ENCODE results near the gene HS3ST4. TPM values are rescaled to one million over a fixed set of nuclear protein-coding genes. Genes with fewer than 3 reads are reported as not detected.

HS3ST4 gene
- polyA plus RNA-seq, 1 donor from 2014 or later = 13.0 TPM

- Histone ChIP-seq H3K9me3 (ENCODE audit: low read length) (no peaks in the 10 kb centered on the region), H3K9ac (ENCODE audit: low read length) (peak overlapping the region; percentile 61), H3K9me2 (ENCODE audit: insufficient read depth, low read length) (no peaks in the 10 kb centered on the region), H3K36me3 (ENCODE audit: insufficient read depth, low read length) (no peaks in the 10 kb centered on the region), H3K4me2 (ENCODE audit: low read length) (no peak overlapping the region), H3F3A (ENCODE audit: insufficient read depth, low read length, poor library complexity, severe bottlenecking) (no peaks in the 10 kb centered on the region), H3K27me3 (ENCODE audit: insufficient read depth, low read depth, low read length) (peaks cover 18% of the 10 kb centered on the region), H2AFZ (ENCODE audit: low read depth, low read length) (no peak overlapping the region), H4K20me1 (ENCODE audit: insufficient read depth) (no peaks in the 10 kb centered on the region), H3K27ac (ENCODE audit: low read length) (no peak overlapping the region), H3K79me2 (replicated peaks; ENCODE audit: insufficient read depth, low read length) (peaks cover 17% of the 10 kb centered on the region), H3K4me3 (ENCODE audit: low read length) (peak overlapping the region; percentile 68)
- TF ChIP-seq SMC3 (conservative IDR thresholded peaks at IDR 0.05; ENCODE audit: poor library complexity) (peak; percentile 53), RAD21 (conservative IDR thresholded peaks at IDR 0.05) (peak; percentile 52), POLR2AphosphoS5 (IDR thresholded peaks at IDR 0.05) (no peak), CTCF (IDR thresholded peaks at IDR 0.05; ENCODE audit: poor library complexity, severe bottlenecking) (peak; percentile 49)
Measured at GRCh38 chr16:25690552-25691143, 1.1 kb upstream of the HS3ST4 start.

- Histone ChIP-seq H3K79me2 (replicated peaks; ENCODE audit: insufficient read depth, low read length) (peaks cover 21% of the 10 kb centered on the region), H3K9ac (ENCODE audit: low read length) (peak overlapping the region; percentile 77), H3K4me2 (ENCODE audit: low read length) (no peak overlapping the region), H3F3A (ENCODE audit: insufficient read depth, low read length, poor library complexity, severe bottlenecking) (no peaks in the 10 kb centered on the region), H3K9me3 (ENCODE audit: low read length) (no peaks in the 10 kb centered on the region), H3K27ac (ENCODE audit: low read length) (no peak overlapping the region), H2AFZ (ENCODE audit: low read depth, low read length) (no peak overlapping the region), H3K9me2 (ENCODE audit: insufficient read depth, low read length) (no peaks in the 10 kb centered on the region), H3K36me3 (ENCODE audit: insufficient read depth, low read length) (no peaks in the 10 kb centered on the region), H4K20me1 (ENCODE audit: insufficient read depth) (no peaks in the 10 kb centered on the region), H3K27me3 (ENCODE audit: insufficient read depth, low read depth, low read length) (peaks cover 20% of the 10 kb centered on the region), H3K4me3 (ENCODE audit: low read length) (peak overlapping the region; percentile 69)
- TF ChIP-seq RAD21 (conservative IDR thresholded peaks at IDR 0.05) (no peak), POLR2AphosphoS5 (IDR thresholded peaks at IDR 0.05) (no peak), EZH2 (IDR thresholded peaks at IDR 0.05; ENCODE audit: borderline replicate concordance, insufficient read depth, low read length, poor library complexity, severe bottlenecking) (no peak), MXI1 (conservative IDR thresholded peaks at IDR 0.05; ENCODE audit: poor library complexity, severe bottlenecking) (no peak), REST (IDR thresholded peaks at IDR 0.05; ENCODE audit: borderline replicate concordance) (no peak), EP300 (conservative IDR thresholded peaks at IDR 0.05; ENCODE audit: poor library complexity, severe bottlenecking) (no peak), CTCF (IDR thresholded peaks at IDR 0.05; ENCODE audit: poor library complexity, severe bottlenecking) (peak; percentile 24), SMC3 (conservative IDR thresholded peaks at IDR 0.05; ENCODE audit: poor library complexity) (no peak), TAF1 (IDR thresholded peaks at IDR 0.05; ENCODE audit: low read depth) (peak; percentile 15)
Measured at GRCh38 chr16:25692351-25692741, 587 bp downstream of the HS3ST4 start.

All from neural cell (in vitro differentiated cells).